PC-9 (cell line): ENCODE results near the gene SLX4IP. TPM values are rescaled to one million over a fixed set of nuclear protein-coding genes. Genes with fewer than 3 reads are reported as not detected.

ENCODE experiments used
- BruUV-seq: library from RNA; stranded (reverse); fragments of 400-500 nt; replicated peaks from 2 replicates; lab custom pipeline; 2021; lab: Mats Ljungman, UMichigan
- CTCF ChIA-PET: fragments of 300-600 bp; sonication (Branson Sonifier 250); formaldehyde crosslinking; loops from one replicate; lab custom pipeline; 2022; ENCODE audit warnings: antibody characterized with exemption; lab: Charles Lee
- POLR2A ChIA-PET: fragments of 300-600 bp; sonication (Branson Sonifier 250); formaldehyde crosslinking; loops from one replicate; lab custom pipeline; 2022; ENCODE audit warnings: antibody characterized with exemption; ENCODE audit not compliant: unreplicated experiment; lab: Charles Lee
- DNase-seq, 2 experiments: peaks; one replicate each; pipeline versions ENCODE4 v3.0.0 to v3.0.0-alpha.2; 2015 to 2022; ENCODE audit warnings: mixed read lengths in 1 of 2
- H2AFZ ChIP-seq: fragments of 200-600 bp; sonication (generic); 2 replicates; pipeline ENCODE4 v1.8.1; 2017; ENCODE audit warnings: antibody characterized with exemption
- H3F3A ChIP-seq: fragments of 200-600 bp; sonication (generic); 2 replicates; pipeline ENCODE4 v1.8.1; 2017; ENCODE audit warnings: antibody characterized with exemption, mild to moderate bottlenecking, low read depth; ENCODE audit not compliant: insufficient read depth
- H3K27ac ChIP-seq: fragments of 200-600 bp; sonication (generic); 2 replicates; pipeline ENCODE4 v1.6.1; 2016; ENCODE audit warnings: mixed run types
- H3K27me3 ChIP-seq: fragments of 200-600 bp; sonication (generic); 2 replicates; pipeline ENCODE4 v1.6.1; 2016; ENCODE audit warnings: low read depth, mixed run types; ENCODE audit not compliant: insufficient read depth
- H3K36me3 ChIP-seq: fragments of 200-600 bp; sonication (generic); 2 replicates; pipeline ENCODE4 v1.6.1; 2016; ENCODE audit warnings: low read depth, mixed run types
- H3K4me1 ChIP-seq: fragments of 200-600 bp; sonication (generic); replicated peaks from 2 replicates; pipeline ENCODE4 v1.6.1; 2016; ENCODE audit warnings: mixed run types; ENCODE audit not compliant: insufficient read depth
- H3K4me2 ChIP-seq: fragments of 200-600 bp; sonication (generic); 2 replicates; pipeline ENCODE4 v1.6.1; 2017; ENCODE audit warnings: mixed run types
- H3K4me3 ChIP-seq: fragments of 200-600 bp; sonication (generic); 2 replicates; pipeline ENCODE4 v1.6.1; 2016; ENCODE audit warnings: mixed run types
- H3K79me2 ChIP-seq: fragments of 200-600 bp; sonication (generic); 2 replicates; pipeline ENCODE4 v1.6.1; 2017; ENCODE audit warnings: low read depth, mixed run types
- H3K9me2 ChIP-seq: fragments of 200-600 bp; sonication (generic); 2 replicates; pipeline ENCODE4 v1.8.1; 2017; ENCODE audit warnings: mild to moderate bottlenecking; ENCODE audit not compliant: insufficient read depth
- H3K9me3 ChIP-seq: fragments of 200-600 bp; sonication (generic); 2 replicates; pipeline ENCODE4 v1.8.1; 2016; ENCODE audit warnings: low read depth; ENCODE audit not compliant: insufficient read depth
- H4K20me1 ChIP-seq: fragments of 200-600 bp; sonication (generic); 2 replicates; pipeline ENCODE4 v1.8.1; 2017; ENCODE audit not compliant: insufficient read depth
- EZH2 ChIP-seq: fragments of 200-600 bp; sonication (generic); IDR thresholded peaks from 2 replicates; pipeline ENCODE4 v1.8.0; 2017; ENCODE audit warnings: antibody characterized with exemption, low read depth
- intact Hi-C: fragments of 100-400 bp; cut with micrococcal nuclease; formaldehyde crosslinking; loops from one replicate; pipeline ENCODE4 v1.10.0; 2022; ENCODE audit not compliant: unreplicated experiment
- total RNA-seq: library from RNA; stranded (reverse); gene quantifications from 2 replicates; pipeline ENCODE4 v1.2.3, GENCODE V29; 2021
- TF ChIP-seq, protein P1 (sequence below): fragments of 200-600 bp; sonication (generic); conservative IDR thresholded peaks from 2 replicates; pipeline ENCODE4 v1.6.1; 2017; ENCODE audit warnings: mixed run types, antibody characterized with exemption, mild to moderate bottlenecking, moderate library complexity

Gene SLX4IP
- total RNA-seq, 1 experiment from 2014 or later: 13.4 TPM

- no TSS peak for BruUV-seq
- no peaks in the 10 kb centered on the region for H4K20me1 ChIP-seq
- H3K9me3 ChIP-seq: no peaks in the 10 kb centered on the region
- no peaks in the 10 kb centered on the region for H3K79me2 ChIP-seq
- H3K36me3 ChIP-seq: no peaks in the 10 kb centered on the region
- ChIA-PET CTCF (no interaction called here), POLR2A (interaction anchor here (0.5 kb wide), 1 partner anchor 598 kb away, joined by 3 read pairs; no protein-coding TSS in a partner anchor)
- DNase-seq: no peak
- H3K4me2 ChIP-seq: no peak overlapping the region
- no peak overlapping the region for H3K27ac ChIP-seq
- H3K4me3 ChIP-seq: no peak overlapping the region
- TF ChIP-seq EZH2: no peak
- TF ChIP-seq, protein P1, sequence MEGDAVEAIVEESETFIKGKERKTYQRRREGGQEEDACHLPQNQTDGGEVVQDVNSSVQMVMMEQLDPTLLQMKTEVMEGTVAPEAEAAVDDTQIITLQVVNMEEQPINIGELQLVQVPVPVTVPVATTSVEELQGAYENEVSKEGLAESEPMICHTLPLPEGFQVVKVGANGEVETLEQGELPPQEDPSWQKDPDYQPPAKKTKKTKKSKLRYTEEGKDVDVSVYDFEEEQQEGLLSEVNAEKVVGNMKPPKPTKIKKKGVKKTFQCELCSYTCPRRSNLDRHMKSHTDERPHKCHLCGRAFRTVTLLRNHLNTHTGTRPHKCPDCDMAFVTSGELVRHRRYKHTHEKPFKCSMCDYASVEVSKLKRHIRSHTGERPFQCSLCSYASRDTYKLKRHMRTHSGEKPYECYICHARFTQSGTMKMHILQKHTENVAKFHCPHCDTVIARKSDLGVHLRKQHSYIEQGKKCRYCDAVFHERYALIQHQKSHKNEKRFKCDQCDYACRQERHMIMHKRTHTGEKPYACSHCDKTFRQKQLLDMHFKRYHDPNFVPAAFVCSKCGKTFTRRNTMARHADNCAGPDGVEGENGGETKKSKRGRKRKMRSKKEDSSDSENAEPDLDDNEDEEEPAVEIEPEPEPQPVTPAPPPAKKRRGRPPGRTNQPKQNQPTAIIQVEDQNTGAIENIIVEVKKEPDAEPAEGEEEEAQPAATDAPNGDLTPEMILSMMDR: no peak
- H3K4me1 ChIP-seq: no peaks in the 10 kb centered on the region
- no peaks in the 10 kb centered on the region for H3K27me3 ChIP-seq
- no peaks in the 10 kb centered on the region for H3K9me2 ChIP-seq
- intact Hi-C loops: no loop called here
- H3F3A ChIP-seq: no peaks in the 10 kb centered on the region
- H2AFZ ChIP-seq: no peak overlapping the region
Measured at GRCh38 chr20:10504994-10505730, 70.1 kb downstream of the SLX4IP start.

DNA sequence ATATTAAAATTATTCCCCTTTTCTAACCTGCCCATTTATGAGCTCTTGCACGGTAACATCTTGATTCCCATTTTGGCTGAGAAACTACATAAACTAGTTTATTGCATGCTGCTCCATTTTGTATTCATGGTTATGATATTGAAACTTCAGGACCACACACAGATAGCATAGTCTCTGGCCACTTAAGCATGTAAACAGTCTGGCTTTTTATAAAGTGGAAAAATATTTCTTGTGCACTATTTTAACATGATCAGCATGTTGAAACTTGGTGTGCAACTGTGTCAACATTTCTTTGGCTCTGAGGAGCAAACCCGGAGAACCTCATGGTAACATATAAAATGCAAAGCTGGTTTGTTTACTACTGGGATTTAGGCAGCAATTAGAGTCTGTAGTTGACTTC lies 70.7 kb downstream of the SLX4IP start:
- no peak overlapping the region for H2AFZ ChIP-seq
- no peaks in the 10 kb centered on the region for H3K27me3 ChIP-seq
- no peaks in the 10 kb centered on the region for H3K79me2 ChIP-seq
- H3F3A ChIP-seq: peaks cover 2% of the 10 kb centered on the region
- H3K27ac ChIP-seq: no peak overlapping the region
- H3K4me3 ChIP-seq: no peak overlapping the region
- peaks cover 1% of the 10 kb centered on the region; the same call in 1 of the 2 replicates for H3K4me1 ChIP-seq
- CTCF ChIA-PET: no interaction called here
- no peak for DNase-seq
- no peak for TF ChIP-seq EZH2
- TF ChIP-seq, protein P1: no peak
- H3K9me3 ChIP-seq: no peaks in the 10 kb centered on the region
- H3K9me2 ChIP-seq: no peaks in the 10 kb centered on the region
- intact Hi-C loops: no loop called here
- H3K4me2 ChIP-seq: no peak overlapping the region
- POLR2A ChIA-PET: no interaction called here
- no peaks in the 10 kb centered on the region for H3K36me3 ChIP-seq
- no peaks in the 10 kb centered on the region for H4K20me1 ChIP-seq
- BruUV-seq: no TSS peak

DNA sequence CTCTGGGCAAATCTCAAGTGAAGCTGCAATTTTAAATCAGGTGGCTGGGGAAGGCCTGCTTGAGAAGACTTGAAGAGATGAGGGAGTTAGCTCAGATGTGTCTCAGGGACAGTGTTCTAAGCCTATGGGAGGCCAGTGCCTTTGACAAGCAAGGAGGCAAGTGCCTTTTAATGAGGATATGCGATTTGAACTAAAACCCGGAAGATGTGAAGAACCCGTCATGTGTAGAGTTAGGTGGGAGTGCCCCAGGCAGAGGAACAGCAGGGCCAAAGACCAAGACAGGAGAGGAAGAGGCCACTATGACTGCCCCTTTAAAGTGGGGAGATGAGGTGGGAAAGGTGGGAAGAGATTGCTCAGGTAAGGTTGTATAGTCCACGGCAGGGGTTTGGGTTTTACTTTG lies 71.9 kb downstream of the SLX4IP start:
- Histone ChIP-seq H3K4me2 (no peak overlapping the region), H2AFZ (no peak overlapping the region), H3F3A (peaks cover 12% of the 10 kb centered on the region), H3K9me3 (no peaks in the 10 kb centered on the region), H3K36me3 (no peaks in the 10 kb centered on the region), H3K9me2 (no peaks in the 10 kb centered on the region), H3K4me3 (no peak overlapping the region), H3K4me1 (peaks cover 13% of the 10 kb centered on the region), H4K20me1 (no peaks in the 10 kb centered on the region), H3K79me2 (0 out of 2 replicates have a peak, but pooled peaks cover 3% of the 10 kb centered on the region), H3K27ac (no peak overlapping the region), H3K27me3 (no peaks in the 10 kb centered on the region)
- intact Hi-C loops: no loop called here
- CTCF ChIA-PET: no interaction called here
- TF ChIP-seq EZH2: no peak
- TF ChIP-seq, protein P1: no peak
- no TSS peak for BruUV-seq
- no peak for DNase-seq
- POLR2A ChIA-PET: no interaction called here
